ENCODE measurements around the gene COL23A1. TPM values are rescaled to one million over a fixed set of nuclear protein-coding genes. Genes with fewer than 3 reads are reported as not detected.
"Not testable (repeated sequence)": the region's sequence is repeated elsewhere in the genome, so short reads cannot be mapped to it uniquely, and the experiment has no call there.

Gene COL23A1
- total RNA-seq, 1 donor from 2014 or later, result 0.40 TPM

DNA sequence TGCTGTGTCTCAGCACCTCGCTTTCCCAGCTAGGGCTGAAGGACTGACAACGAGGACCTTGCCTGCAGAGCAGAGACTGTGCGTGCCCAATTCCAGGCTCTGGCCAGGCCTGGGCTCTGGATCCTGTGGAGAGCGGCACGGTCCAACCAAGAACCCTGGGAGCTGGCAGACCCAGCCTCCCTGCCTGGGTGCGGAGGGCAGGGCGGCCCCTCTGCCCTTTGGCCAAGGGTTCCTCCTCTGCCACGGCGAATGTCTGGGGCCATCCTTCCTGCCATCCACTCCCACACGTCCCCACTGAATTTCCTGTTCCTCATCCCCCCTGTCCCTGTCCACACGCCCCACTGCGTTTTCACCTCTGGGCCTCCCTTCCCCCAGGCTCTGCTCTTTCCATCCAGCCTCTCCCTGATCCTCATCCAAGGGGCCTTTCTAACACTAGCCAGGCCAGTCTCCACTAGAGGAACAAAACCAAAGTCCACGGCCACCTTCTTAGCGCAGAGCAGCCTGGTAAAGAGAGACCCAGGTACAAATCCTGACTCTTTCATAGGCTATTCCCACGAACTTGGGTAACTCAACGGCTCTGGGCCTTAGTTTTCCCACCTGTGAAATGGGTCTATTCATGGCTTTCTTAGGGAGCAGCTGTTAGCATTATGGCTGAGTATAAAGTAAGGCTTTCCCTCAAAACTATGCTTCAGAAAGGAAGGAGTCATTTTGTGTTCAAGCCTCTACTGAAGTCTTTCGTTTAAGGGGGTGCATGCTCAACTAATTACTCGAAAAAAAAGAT, 262.1 kb downstream of the COL23A1 start:
- no peak for DNase-seq (ENCODE audit: low read depth in 2 of 2)

- no peak for DNase-seq (ENCODE audit: low read depth in 2 of 2)
Measured at GRCh38 chr5:178327446-178327845, 262.7 kb downstream of the COL23A1 start.

DNA sequence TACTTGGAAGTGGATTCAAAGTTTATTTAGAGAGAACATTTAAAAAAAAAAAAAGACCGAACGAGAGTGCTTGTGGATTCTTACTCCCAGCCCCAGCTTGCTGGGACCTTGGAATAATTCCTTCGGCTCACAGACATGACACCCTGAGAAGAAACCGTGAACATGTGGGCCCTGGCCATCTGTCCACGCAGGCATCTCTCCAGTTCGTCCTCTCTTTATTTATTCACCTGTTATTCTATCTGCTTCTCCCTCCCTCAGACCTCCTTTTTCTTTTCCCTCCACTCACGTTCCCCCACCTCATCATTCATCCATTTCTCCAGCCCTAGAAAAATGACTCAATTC, 263.8 kb downstream of the COL23A1 start:
- no peak for DNase-seq (ENCODE audit: low read depth in 2 of 2)

DNA sequence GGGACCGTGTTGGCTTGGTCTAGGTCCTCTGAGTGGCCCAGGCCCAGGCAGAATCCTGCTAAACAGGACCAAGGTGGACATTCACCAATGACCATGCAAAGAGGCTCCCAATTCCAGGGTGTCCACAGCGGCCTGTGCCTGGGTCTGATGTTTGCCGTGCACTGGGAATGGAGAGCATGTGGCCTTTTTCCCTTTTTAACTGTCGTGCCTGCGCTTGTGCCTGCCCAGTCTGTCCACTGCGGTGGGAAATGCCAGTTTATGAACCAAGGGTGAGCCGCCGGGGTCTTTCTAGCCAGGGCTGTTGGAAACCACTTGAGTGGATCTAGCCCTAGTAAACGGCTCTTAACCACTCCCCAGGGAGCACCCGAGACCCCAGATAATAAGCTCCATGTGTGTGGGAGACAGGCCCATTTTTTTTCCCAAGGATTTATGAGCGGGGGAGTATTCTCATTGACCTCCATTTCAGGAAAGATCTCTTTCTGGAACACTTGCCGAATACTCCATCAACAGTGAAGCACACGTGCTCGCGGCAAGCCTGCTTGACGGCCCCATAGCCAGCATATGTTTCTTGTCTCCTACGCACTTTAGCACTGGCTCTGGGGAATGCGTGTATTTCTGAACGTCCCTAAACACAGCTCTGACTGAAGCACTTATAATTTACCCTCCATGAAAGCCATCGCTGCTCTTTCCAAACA, 264.4 kb downstream of the COL23A1 start:
- no peak for DNase-seq (ENCODE audit: low read depth in 2 of 2)

- DNase-seq (ENCODE audit: low read depth in 2 of 2), result no peak
Measured at GRCh38 chr5:178325311-178325678, 264.9 kb downstream of the COL23A1 start.

DNA sequence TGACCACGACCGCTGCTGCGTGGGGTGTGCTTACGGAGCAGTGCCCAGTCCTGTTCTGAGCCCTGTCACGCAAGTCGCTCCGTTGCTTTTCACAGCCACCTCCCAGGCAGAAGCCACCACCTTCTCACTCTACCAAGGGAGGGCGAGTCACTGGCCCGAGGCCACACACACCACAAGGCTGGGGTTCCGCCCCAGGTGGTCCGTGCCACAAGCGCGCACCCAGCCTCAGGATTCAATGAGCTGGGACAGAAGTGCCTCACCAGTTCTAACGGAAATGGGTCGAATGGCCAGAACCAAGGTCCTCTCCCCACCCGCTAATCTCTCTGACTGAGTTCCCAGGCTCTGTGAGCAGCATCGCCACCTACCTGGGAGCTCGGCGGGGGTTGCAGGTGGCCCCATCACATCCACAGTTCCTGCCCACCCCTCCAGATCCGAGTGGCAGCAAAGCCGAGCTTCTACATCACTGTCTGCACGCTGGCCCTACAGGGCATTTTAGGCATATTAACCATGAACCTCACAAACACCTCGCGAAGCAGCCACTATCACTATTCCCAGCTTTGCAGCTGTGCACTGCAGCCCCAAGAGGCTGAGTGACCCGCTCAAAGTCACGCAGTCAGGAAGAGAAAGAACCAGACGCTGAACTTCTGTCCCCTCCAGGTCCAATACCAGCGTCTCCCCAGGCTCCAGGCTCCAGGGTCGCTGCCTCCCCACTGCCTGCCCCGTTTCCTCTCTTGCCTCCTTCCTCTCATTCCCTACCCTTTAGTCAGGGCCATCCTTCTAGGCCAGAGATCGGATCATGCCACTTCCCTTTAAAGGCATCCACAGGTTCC, 265.5 kb downstream of the COL23A1 start:
- no peak for DNase-seq (ENCODE audit: low read depth in 2 of 2)

DNA sequence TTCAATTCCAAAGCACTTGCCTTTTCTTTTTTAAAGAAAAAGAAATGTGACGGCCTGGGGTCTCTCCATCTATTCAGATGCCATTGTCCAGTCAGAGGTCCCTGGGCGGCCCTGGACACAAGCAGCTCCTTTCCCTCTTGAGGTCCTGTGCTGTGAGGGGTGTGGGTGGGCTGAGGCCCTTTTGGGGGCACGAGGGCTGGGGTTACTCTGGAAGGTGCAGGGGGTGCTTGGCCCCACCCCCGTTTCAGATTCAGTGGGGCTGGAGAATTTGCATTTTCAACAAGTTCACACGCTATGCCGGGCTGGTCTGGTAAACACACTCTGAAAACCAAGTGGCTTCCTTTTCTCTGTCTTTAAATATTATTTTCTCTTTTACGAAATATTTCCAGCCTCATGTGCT, 266.2 kb downstream of the COL23A1 start:
- no peak for DNase-seq (ENCODE audit: low read depth in 2 of 2)

GRCh38 chr5:178323541-178323865, 266.7 kb downstream of the COL23A1 start:
- no peak for DNase-seq (ENCODE audit: low read depth in 2 of 2)

GRCh38 chr5:178322736-178323540, 267.3 kb downstream of the COL23A1 start:
- DNase-seq (ENCODE audit: low read depth in 2 of 2), result no peak

- no peak for DNase-seq (ENCODE audit: low read depth in 2 of 2)
Measured at GRCh38 chr5:178320281-178320855, 269.8 kb downstream of the COL23A1 start.

- DNase-seq (ENCODE audit: low read depth in 2 of 2), result no peak
Measured at GRCh38 chr5:178319541-178320041, 270.6 kb downstream of the COL23A1 start.

- no peak for DNase-seq (ENCODE audit: low read depth in 2 of 2)
Measured at GRCh38 chr5:178318893-178319292, 271.3 kb downstream of the COL23A1 start.

- DNase-seq (ENCODE audit: low read depth in 2 of 2), result no peak
Measured at GRCh38 chr5:178318382-178318781, 271.8 kb downstream of the COL23A1 start.

DNA sequence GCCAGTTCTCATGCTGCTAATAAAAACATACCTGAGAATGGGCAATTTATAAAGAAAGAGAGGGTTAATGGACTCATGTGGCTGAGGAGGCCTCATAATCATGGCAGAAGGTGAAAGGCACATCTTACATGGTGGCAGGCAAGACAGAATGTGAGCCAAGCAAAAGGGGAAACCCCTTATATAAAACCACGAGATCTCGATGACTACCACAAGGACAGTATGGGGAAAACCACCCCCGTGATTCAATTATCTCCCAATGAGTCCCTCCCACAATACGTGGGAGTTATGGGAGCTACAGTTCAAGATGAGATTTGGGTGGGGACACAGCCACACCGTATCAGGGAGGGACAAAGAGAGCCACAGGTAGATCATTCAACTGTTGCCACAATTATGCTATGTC, 272.5 kb downstream of the COL23A1 start:
- not testable (repeated sequence) for DNase-seq (ENCODE audit: low read depth in 2 of 2)

- no peak for DNase-seq (ENCODE audit: low read depth in 2 of 2)
Measured at GRCh38 chr5:178314961-178315820, 275.0 kb downstream of the COL23A1 start.

GRCh38 chr5:178314061-178314660, 276.0 kb downstream of the COL23A1 start:
- DNase-seq (ENCODE audit: low read depth in 2 of 2), result no peak

DNA sequence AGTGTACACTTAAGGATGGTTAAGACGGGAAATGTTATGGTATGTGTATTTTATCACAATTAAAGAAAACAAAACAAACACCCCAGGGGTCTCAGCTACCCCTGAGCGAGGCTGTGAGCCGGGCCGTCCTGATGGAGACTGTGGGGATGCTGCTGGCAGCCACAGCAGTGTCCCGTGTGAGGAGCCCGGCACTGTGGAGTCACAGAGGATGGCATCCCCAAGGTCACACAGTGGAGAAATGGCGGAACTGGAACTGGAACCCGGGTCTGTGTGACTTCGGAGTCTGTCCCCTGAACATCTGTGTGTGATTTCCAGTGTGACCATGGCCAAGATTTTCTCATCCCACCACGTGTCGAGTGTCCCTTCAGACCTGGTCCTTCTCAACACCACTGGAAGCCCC, 276.9 kb downstream of the COL23A1 start:
- no peak for DNase-seq (ENCODE audit: low read depth in 2 of 2)

- DNase-seq (ENCODE audit: low read depth in 2 of 2), result peak in 1 of 2 donors; percentile 30
Measured at GRCh38 chr5:178312880-178313282, 277.3 kb downstream of the COL23A1 start.

DNA sequence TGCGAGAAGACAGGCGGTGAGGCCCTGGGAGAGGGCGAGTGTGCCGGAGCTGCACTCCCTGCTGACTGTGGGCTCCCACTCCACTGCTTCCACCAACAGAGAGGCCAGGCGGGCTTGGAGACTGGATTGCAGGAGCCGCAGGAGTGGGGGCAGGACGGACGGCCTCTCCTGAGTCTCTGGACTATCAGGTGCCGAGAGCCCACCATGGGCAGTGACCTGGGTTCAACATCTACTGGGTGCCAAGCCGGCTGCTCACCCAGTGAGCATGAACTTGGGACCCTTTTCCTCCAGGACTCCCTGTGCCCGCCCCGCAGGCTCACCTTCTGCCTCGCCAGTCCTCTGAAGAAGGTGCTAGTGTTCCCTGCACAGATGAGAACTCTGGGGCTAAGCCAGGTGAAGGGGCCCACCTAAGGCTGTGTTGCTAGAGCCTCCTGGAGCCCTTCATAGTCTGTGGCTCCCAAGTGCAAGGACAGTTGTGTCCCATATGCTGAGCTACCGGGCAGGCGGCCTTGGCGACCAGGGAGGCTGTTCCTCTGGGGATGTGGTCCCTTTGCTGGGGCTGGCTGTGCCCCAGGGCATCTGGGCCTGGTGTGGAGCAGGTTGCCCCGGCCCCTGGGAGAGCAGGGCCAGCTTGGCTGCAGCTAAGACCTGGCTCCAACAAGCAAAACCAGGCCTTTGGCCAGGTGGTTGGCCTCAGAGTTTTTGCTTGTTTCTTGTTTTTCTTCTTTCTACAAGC, 279.9 kb downstream of the COL23A1 start:
- no peak for DNase-seq (ENCODE audit: low read depth in 2 of 2)

Data from lung microvascular endothelial cell (primary cell).